ENCODE results near the gene DDIT4. TPM values are rescaled to one million over a fixed set of nuclear protein-coding genes. Genes with fewer than 3 reads are reported as not detected.

The DDIT4 gene
- total and polyA plus RNA-seq, 9 of the 15 experiments (the other 6 are each of a cell fraction or from before 2014, with no cell fraction given): 8.2 to 675 (median 159) TPM

DNA sequence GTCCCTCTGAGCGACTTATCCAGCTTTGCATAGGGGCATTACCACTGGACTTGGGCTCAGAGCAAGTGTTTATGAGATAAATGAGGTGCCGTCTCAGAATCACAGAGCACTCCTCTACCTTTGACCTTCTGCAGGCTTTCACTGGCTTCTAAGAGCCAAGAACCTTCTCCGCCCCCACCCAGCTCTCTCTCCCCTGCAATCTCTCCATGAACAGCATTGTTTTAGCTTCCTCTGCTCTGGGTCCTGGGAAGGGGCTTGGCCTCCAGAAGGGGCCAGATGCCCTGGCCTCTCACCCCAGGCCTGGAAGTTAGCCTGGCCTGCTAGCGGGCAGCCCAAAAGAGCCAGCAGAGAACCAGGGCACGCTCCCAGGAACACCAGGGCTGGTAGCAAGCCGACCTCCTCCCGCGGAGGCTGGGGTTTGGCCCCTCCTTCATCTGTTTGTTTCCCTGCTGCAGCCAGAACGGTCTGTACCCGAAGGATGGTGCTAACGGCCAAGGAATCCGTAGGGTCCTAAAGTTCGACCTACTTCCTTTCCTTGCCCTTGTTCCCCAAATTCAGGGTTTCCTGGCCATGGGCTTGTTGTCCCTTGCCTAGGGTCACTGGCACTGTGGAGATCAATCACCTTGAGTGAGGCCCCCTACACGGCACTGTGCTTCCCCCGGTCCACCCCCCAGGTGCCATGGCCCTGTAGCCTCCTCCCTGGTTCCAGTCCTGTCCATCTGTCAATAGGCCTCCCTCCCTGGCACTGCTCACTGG is 18.7 kb upstream of the DDIT4 start (continued):
- TF ChIP-seq GTF2F1 (IDR thresholded peaks at IDR 0.05; ENCODE audit: low read depth, low read length) (no peak), HEY1 (CRISPR knock-in tag; IDR thresholded peaks at IDR 0.05; ENCODE audit: borderline replicate concordance) (no peak), GATAD2B (IDR thresholded peaks at IDR 0.05; ENCODE audit: borderline replicate concordance) (0 out of 2 replicates have a peak, but pooled peaks have one; percentile 54), RCOR1 (IDR thresholded peaks at IDR 0.05; ENCODE audit: borderline replicate concordance in 1 of 2, low read depth in 2 of 2, low read length in 2 of 2) (peak; percentile 7 to 59; a peak in 2 of 4 replicates), PYGO2 (tag; IDR thresholded peaks at IDR 0.05) (no peak), ZSCAN32 (CRISPR knock-in tag; IDR thresholded peaks at IDR 0.05) (no peak), ZNF212 (CRISPR knock-in tag; IDR thresholded peaks at IDR 0.05) (no peak), TRIM24 (IDR thresholded peaks at IDR 0.05) (0 out of 4 replicates have a peak, but pooled peaks of 1 of the 2 experiments have one; percentile 11), CREM (IDR thresholded peaks at IDR 0.05; ENCODE audit: low read depth) (peak; percentile 19; the same call in 1 of the 2 replicates), BCL6 (CRISPR knock-in tag; IDR thresholded peaks at IDR 0.05) (no peak), FOXA3 (CRISPR knock-in tag; conservative IDR thresholded peaks at IDR 0.05 in 1 of 2, IDR thresholded peaks at IDR 0.05 in 1 of 2) (no peak), HNRNPUL1 (IDR thresholded peaks at IDR 0.05; ENCODE audit: low read length) (no peak), CBX5 (IDR thresholded peaks at IDR 0.05; ENCODE audit: borderline replicate concordance, low read depth) (no peak)
- TF ChIP-seq, protein P1, sequence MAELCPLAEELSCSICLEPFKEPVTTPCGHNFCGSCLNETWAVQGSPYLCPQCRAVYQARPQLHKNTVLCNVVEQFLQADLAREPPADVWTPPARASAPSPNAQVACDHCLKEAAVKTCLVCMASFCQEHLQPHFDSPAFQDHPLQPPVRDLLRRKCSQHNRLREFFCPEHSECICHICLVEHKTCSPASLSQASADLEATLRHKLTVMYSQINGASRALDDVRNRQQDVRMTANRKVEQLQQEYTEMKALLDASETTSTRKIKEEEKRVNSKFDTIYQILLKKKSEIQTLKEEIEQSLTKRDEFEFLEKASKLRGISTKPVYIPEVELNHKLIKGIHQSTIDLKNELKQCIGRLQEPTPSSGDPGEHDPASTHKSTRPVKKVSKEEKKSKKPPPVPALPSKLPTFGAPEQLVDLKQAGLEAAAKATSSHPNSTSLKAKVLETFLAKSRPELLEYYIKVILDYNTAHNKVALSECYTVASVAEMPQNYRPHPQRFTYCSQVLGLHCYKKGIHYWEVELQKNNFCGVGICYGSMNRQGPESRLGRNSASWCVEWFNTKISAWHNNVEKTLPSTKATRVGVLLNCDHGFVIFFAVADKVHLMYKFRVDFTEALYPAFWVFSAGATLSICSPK (IDR thresholded peaks at IDR 0.05; ENCODE audit: borderline replicate concordance): no peak
- TF ChIP-seq, protein P2, sequence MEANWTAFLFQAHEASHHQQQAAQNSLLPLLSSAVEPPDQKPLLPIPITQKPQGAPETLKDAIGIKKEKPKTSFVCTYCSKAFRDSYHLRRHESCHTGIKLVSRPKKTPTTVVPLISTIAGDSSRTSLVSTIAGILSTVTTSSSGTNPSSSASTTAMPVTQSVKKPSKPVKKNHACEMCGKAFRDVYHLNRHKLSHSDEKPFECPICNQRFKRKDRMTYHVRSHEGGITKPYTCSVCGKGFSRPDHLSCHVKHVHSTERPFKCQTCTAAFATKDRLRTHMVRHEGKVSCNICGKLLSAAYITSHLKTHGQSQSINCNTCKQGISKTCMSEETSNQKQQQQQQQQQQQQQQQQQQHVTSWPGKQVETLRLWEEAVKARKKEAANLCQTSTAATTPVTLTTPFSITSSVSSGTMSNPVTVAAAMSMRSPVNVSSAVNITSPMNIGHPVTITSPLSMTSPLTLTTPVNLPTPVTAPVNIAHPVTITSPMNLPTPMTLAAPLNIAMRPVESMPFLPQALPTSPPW (CRISPR knock-in tag; IDR thresholded peaks at IDR 0.05): peak; percentile 92
